Fibroblast of lung (primary cell): ENCODE measurements around the gene INSYN1.

Experiments used
- CTCF ChIP-seq, 2 donors: IDR thresholded peaks in 1 of 2; conservative IDR thresholded peaks in 1 of 2; 1 replicate in 1 of 2; 2 replicates in 1 of 2; pipeline ENCODE4 v1.5.1; 2011 to 2012; ENCODE audit warnings: low read length in 2 of 2, control low read depth in 1 of 2, inconsistent platforms in 1 of 2, low read depth in 1 of 2, mild to moderate bottlenecking in 1 of 2
- EZH2 ChIP-seq: IDR thresholded peaks from 2 replicates; pipeline ENCODE4 v1.5.1; 2012; ENCODE audit warnings: low read length, control low read depth, mild to moderate bottlenecking; ENCODE audit errors: missing control alignments

GRCh38 chr15:73796331-73796831 lies 43.2 kb upstream of the INSYN1 start:
- TF ChIP-seq CTCF (conservative IDR thresholded peaks at IDR 0.05 in 1 of 2, IDR thresholded peaks at IDR 0.05 in 1 of 2; ENCODE audit: low read depth in 1 of 2, low read length in 2 of 2) (no peak), EZH2 (no peak)
